A549 (cell line): ENCODE data around the gene OCSTAMP. TPM values are rescaled to one million over a fixed set of nuclear protein-coding genes. Genes with fewer than 3 reads are reported as not detected.

Experiments used
- ATAC-seq, 2 experiments: fragments of 200-7000 bp in 1 of 2; fragments of >200 bp in 1 of 2; cut with Nextera tagmentation in 1 of 2; cut with Tn5 transposase in 1 of 2; 3 replicates each; pipeline versions ENCODE4 v1.8.0 to v1.9.1; 2018 to 2020; ENCODE audit warnings: mild to moderate bottlenecking in 1 of 2, moderate library complexity in 1 of 2
- CTCF ChIA-PET: fragments of 300-600 bp; sonication (Branson Sonifier 250); formaldehyde crosslinking; extraction: SDS; loops from one replicate; lab custom pipeline; 2021; ENCODE audit warnings: antibody characterized with exemption, inconsistent platforms; lab: Yijun Ruan, JAX
- POLR2A ChIA-PET: fragments of 350-600 bp; formaldehyde crosslinking; extraction: SDS; loops from one replicate; lab custom pipeline; 2021; ENCODE audit warnings: antibody characterized with exemption, inconsistent platforms; lab: Yijun Ruan, JAX
- DNase-seq, 2 experiments: peaks; one replicate each; pipeline versions ENCODE4 v3.0.0 to v3.0.0-alpha.2; 2011 to 2016; ENCODE audit warnings: low read depth in 1 of 2, low spot score in 1 of 2
- FAIRE-seq: peaks from 2 replicates; lab custom pipeline; 2011; peaks lifted over from hg19 to GRCh38; lab: Jason Lieb, UNC
- H3K27ac ChIP-seq, 2 experiments: fragments of >200 bp; sonication (Bioruptor Twin); formaldehyde crosslinking; 3 replicates each; pipeline ENCODE4 v1.5.1; 2016 to 2017
- H3K4me1 ChIP-seq: fragments of >200 bp; sonication (Bioruptor Twin); formaldehyde crosslinking; 3 replicates; pipeline ENCODE4 v1.6.1; 2016
- H3K4me2 ChIP-seq: fragments of >200 bp; sonication (Bioruptor Twin); formaldehyde crosslinking; 3 replicates; pipeline ENCODE4 v1.6.1; 2016
- H3K4me3 ChIP-seq: fragments of >200 bp; sonication (Bioruptor Twin); formaldehyde crosslinking; 3 replicates; pipeline ENCODE4 v1.5.1; 2016
- H3K9me3 ChIP-seq: fragments of >200 bp; sonication (Bioruptor Twin); formaldehyde crosslinking; 3 replicates; pipeline ENCODE4 v1.6.1; 2016
- ATOH8 ChIP-seq: fragments of 250-450 bp; sonication (Bioruptor Pico); IDR thresholded peaks from 2 replicates; pipeline ENCODE4 v1.5.0; 2020; ENCODE audit warnings: low read depth, mild to moderate bottlenecking, moderate library complexity
- CHD4 ChIP-seq: fragments of 200-600 bp; sonication (generic); IDR thresholded peaks from 2 replicates; pipeline ENCODE4 v1.6.1; 2016; ENCODE audit warnings: antibody characterized with exemption, mild to moderate bottlenecking, borderline replicate concordance
- CTCF ChIP-seq: fragments of >200 bp; sonication (Bioruptor Twin); formaldehyde crosslinking; IDR thresholded peaks from 3 replicates; pipeline ENCODE4 v1.5.1; 2016
- E2F6 ChIP-seq: IDR thresholded peaks from 2 replicates; pipeline ENCODE4 v1.6.1; 2012; ENCODE audit warnings: low read depth, borderline replicate concordance
- ESRRA ChIP-seq: fragments of 150-350 bp; IDR thresholded peaks from 2 replicates; pipeline ENCODE4 v1.6.1; 2014; ENCODE audit warnings: mild to moderate bottlenecking, low read length, borderline replicate concordance
- HDAC2 ChIP-seq: fragments of 200-600 bp; sonication (generic); IDR thresholded peaks from 2 replicates; pipeline ENCODE4 v1.6.1; 2016
- HEYL ChIP-seq: fragments of 250-450 bp; sonication (Bioruptor Pico); IDR thresholded peaks from 2 replicates; pipeline ENCODE4 v1.8.0; 2021; ENCODE audit warnings: mild to moderate bottlenecking, moderate library complexity
- HOXB13 ChIP-seq: fragments of 250-450 bp; sonication (Bioruptor Pico); IDR thresholded peaks from 2 replicates; pipeline ENCODE4 v1.5.0; 2020; ENCODE audit warnings: low read depth, mild to moderate bottlenecking, moderate library complexity
- HOXB5 ChIP-seq: fragments of 250-450 bp; sonication (Bioruptor Pico); IDR thresholded peaks from 2 replicates; pipeline ENCODE4 v1.5.0; 2020; ENCODE audit warnings: mild to moderate bottlenecking, moderate library complexity
- JUN ChIP-seq, 2 experiments: fragments of >200 bp; sonication (Bioruptor Twin); formaldehyde crosslinking; IDR thresholded peaks; 2 replicates in 1 of 2; 3 replicates in 1 of 2; pipeline ENCODE4 v1.6.1; 2016 to 2017
- JUNB ChIP-seq: fragments of >200 bp; sonication (Bioruptor Twin); formaldehyde crosslinking; IDR thresholded peaks from 2 replicates; pipeline ENCODE4 v1.6.1; 2016
- MAFK ChIP-seq: fragments of 450-650 bp; IDR thresholded peaks from 2 replicates; pipeline ENCODE4 v1.6.1; 2014; ENCODE audit not compliant: partially characterized antibody
- MAZ ChIP-seq: fragments of 150-350 bp; IDR thresholded peaks from 2 replicates; pipeline ENCODE4 v1.6.1; 2014; ENCODE audit warnings: antibody characterized with exemption, low read depth, low read length, borderline replicate concordance
- MYC ChIP-seq: IDR thresholded peaks from 2 replicates; pipeline ENCODE4 v1.6.1; 2012; ENCODE audit warnings: mild to moderate bottlenecking, inconsistent platforms, low read length, improper control_type of control experiment, borderline replicate concordance
- PBX3 ChIP-seq: IDR thresholded peaks from 2 replicates; pipeline ENCODE4 v1.6.1; 2012
- PHF8 ChIP-seq: fragments of 200-600 bp; sonication (generic); IDR thresholded peaks from 2 replicates; pipeline ENCODE4 v1.6.1; 2016; ENCODE audit warnings: low read depth, mild to moderate bottlenecking, antibody characterized with exemption, moderate library complexity, borderline replicate concordance
- RAD21 ChIP-seq, 2 experiments: fragments of >200 bp in 1 of 2; sonication (Bioruptor Twin) in 1 of 2; formaldehyde crosslinking in 1 of 2; IDR thresholded peaks in 1 of 2; conservative IDR thresholded peaks in 1 of 2; 2 replicates in 1 of 2; 3 replicates in 1 of 2; pipeline ENCODE4 v1.6.1; 2012 to 2018; ENCODE audit warnings: inconsistent platforms in 1 of 2
- REST ChIP-seq: fragments of 200-600 bp; sonication (generic); IDR thresholded peaks from 2 replicates; pipeline ENCODE4 v1.6.1; 2016; ENCODE audit warnings: antibody characterized with exemption, mild to moderate bottlenecking, moderate library complexity
- RFX5 ChIP-seq: fragments of 450-650 bp; IDR thresholded peaks from 2 replicates; pipeline ENCODE4 v1.7.1; 2014; ENCODE audit warnings: antibody characterized with exemption, mild to moderate bottlenecking, moderate library complexity
- RNF2 ChIP-seq: fragments of 200-600 bp; sonication (generic); IDR thresholded peaks from 2 replicates; pipeline ENCODE4 v1.6.1; 2016; ENCODE audit warnings: low read depth, mild to moderate bottlenecking, antibody characterized with exemption, moderate library complexity, borderline replicate concordance
- SMC3 ChIP-seq: fragments of >200 bp; sonication (Bioruptor Twin); formaldehyde crosslinking; IDR thresholded peaks from 3 replicates; pipeline ENCODE4 v1.6.1; 2018; ENCODE audit warnings: inconsistent platforms
- ZNF302 ChIP-seq: fragments of 250-450 bp; sonication (Bioruptor Pico); IDR thresholded peaks from 2 replicates; pipeline ENCODE4 v1.9.0; 2021; ENCODE audit warnings: inconsistent platforms, mild to moderate bottlenecking, moderate library complexity
- WGBS: methylation state at CpG from one replicate; pipeline ENCODE4 v1.1.6; 2017; ENCODE audit errors: missing lambda C conversion rate; 5-methylcytosine and 5-hydroxymethylcytosine counted together
- polyA plus RNA-seq, 4 experiments: library from polyadenylated mRNA; depleted of rRNA in 3 of 4; stranded (reverse); fragments of >200 nt; fragmentation: RNase III in 1 of 4; extraction: RNeasy Plus Mini Kit Qiagen cat#74134 plus additional on column Dnase treatment in 1 of 4; gene quantifications; 2 replicates in 3 of 4; 3 replicates in 1 of 4; pipeline ENCODE4 v1.2.3, GENCODE V29; 2011 to 2017

OCSTAMP gene
- polyA plus RNA-seq, 2 of the 4 experiments (the other 2 are of a cell fraction), result not detected

GRCh38 chr20:46549188-46549972 is 1.1 kb downstream of the OCSTAMP start:
- H3K4me2 ChIP-seq, result no peak overlapping the region
- H3K27ac ChIP-seq, result no peak overlapping the region
- no peaks in the 10 kb centered on the region for H3K9me3 ChIP-seq
- TF ChIP-seq E2F6 (no peak), MAZ (no peak), RAD21 (conservative IDR thresholded peaks at IDR 0.05 in 1 of 2, IDR thresholded peaks at IDR 0.05 in 1 of 2) (no peak), RFX5 (no peak), HDAC2 (no peak), ATOH8 (CRISPR knock-in tag) (no peak), JUNB (no peak), HOXB5 (CRISPR knock-in tag) (no peak), ESRRA (no peak)
- no peaks in the 10 kb centered on the region for H3K4me1 ChIP-seq
- 34% methylated on average over 4 of the region's 4 CpGs for WGBS
- no peak overlapping the region for H3K4me3 ChIP-seq
- ChIA-PET CTCF (interaction anchor here (1.1 to 5.0 kb wide), 6 partner anchors 12 to 132 kb away, joined by 3 to 35 read pairs (median 6); no protein-coding TSS in a partner anchor), POLR2A (no interaction called here)
- DNase-seq, result no peak
- no peak for FAIRE-seq
- no peak for ATAC-seq

GRCh38 chr20:46548688-46549087 is 1.8 kb downstream of the OCSTAMP start:
- H3K4me3 ChIP-seq, result no peak overlapping the region
- ATAC-seq, result no peak

GRCh38 chr20:46547995-46548394 is 2.5 kb downstream of the OCSTAMP start:
- WGBS, result 44% methylated on average over 6 of the region's 6 CpGs
- CTCF ChIA-PET, result interaction anchor here (1.1 to 5.0 kb wide), 2 partner anchors 14 to 27 kb away, joined by 3 to 21 read pairs; no protein-coding TSS in a partner anchor
- no peak for DNase-seq
- POLR2A ChIA-PET, result no interaction called here
- Histone ChIP-seq H3K4me1 (no peaks in the 10 kb centered on the region), H3K4me2 (no peak overlapping the region), H3K4me3 (no peak overlapping the region), H3K27ac (no peak overlapping the region), H3K9me3 (no peaks in the 10 kb centered on the region)
- no peak for ATAC-seq
- TF ChIP-seq SMC3, result no peak
- TF ChIP-seq HEYL (CRISPR knock-in tag), result no peak
- no peak for TF ChIP-seq CTCF
- TF ChIP-seq CHD4, result no peak
- TF ChIP-seq HOXB13 (CRISPR knock-in tag), result no peak
- no peak for TF ChIP-seq ZNF302 (CRISPR knock-in tag)
- no peak for TF ChIP-seq E2F6
- no peak for TF ChIP-seq PBX3
- no peak for TF ChIP-seq REST
- no peak for TF ChIP-seq JUN (IDR thresholded peaks at IDR 0.05)
- no peak for TF ChIP-seq PHF8
- no peak for TF ChIP-seq MYC
- no peak for TF ChIP-seq RNF2
- no peak for FAIRE-seq

More at GRCh38 chr20:46548688-46549087, 1.8 kb downstream of the OCSTAMP start:
- Histone ChIP-seq H3K27ac (no peak overlapping the region), H3K4me1 (no peaks in the 10 kb centered on the region), H3K9me3 (no peaks in the 10 kb centered on the region), H3K4me2 (no peak overlapping the region)
- WGBS, result 38% methylated on average over 5 of the region's 5 CpGs
- ChIA-PET CTCF (interaction anchor here (1.1 to 5.0 kb wide), 2 partner anchors 13 to 28 kb away, joined by 3 to 21 read pairs; no protein-coding TSS in a partner anchor), POLR2A (no interaction called here)
- TF ChIP-seq MAFK (peak; percentile 66), RNF2 (no peak)
- no peak for FAIRE-seq
- DNase-seq, result no peak
